Mucosa of gallbladder (tissue), 1 donor: Measurements from ENCODE around the gene SWT1. TPM values are rescaled to one million over a fixed set of nuclear protein-coding genes. Genes with fewer than 3 reads are reported as not detected.
"Not testable (repeated sequence)": the region's sequence is repeated elsewhere in the genome, so short reads cannot be mapped to it uniquely, and the experiment has no call there.

Experiments
- DNase-seq: peaks from one replicate; pipeline ENCODE4 v3.0.0-alpha.2; 2020; ENCODE audit warnings: low spot score
- total RNA-seq: library from RNA; stranded (reverse); gene quantifications from one replicate; pipeline ENCODE4 v1.2.1, GENCODE V29; 2021
- donor health status: DM: no; HTN: no; CAD: no.

The SWT1 gene
- total RNA-seq, 1 donor from 2014 or later: 5.6 TPM

DNA sequence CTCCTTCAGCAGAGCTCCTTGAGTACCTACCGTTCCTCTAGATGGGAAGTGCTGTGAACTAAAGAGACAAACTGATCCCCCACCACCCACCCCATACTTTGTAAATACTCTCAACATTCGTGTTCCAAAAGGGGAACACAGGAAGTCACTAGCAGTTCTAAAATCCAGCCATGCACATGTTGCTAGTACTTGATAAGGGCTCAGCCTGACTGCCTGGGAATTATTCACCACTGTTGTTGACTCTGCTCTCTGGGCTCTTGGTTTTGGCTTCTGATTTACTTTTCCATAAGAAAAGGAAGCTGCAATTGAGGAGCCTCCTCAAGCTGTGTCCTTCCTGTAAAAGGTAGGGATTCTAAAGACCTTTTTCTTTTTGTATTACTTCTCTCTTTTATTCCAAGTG is 92.6 kb downstream of the SWT1 start:
- DNase-seq: no peak

DNA sequence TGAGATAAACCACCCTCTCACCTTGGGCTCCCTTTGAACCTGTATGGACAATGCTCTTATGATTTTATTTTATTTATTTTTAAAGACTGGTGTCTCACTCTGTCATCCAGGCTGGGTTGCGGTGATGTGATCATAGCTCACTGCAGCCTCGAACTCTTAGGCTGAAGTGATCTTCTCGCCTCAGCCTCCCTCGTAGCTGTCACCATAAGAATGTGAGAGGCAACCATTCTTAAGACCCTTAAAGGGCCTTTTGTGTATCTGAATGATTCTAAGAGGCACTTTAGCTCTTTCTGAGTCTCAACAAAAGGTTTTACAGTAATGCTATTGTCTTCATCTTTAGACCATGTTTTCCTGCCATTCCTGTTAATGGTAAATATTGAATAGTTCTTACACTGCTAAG is 93.1 kb downstream of the SWT1 start:
- no peak for DNase-seq

DNA sequence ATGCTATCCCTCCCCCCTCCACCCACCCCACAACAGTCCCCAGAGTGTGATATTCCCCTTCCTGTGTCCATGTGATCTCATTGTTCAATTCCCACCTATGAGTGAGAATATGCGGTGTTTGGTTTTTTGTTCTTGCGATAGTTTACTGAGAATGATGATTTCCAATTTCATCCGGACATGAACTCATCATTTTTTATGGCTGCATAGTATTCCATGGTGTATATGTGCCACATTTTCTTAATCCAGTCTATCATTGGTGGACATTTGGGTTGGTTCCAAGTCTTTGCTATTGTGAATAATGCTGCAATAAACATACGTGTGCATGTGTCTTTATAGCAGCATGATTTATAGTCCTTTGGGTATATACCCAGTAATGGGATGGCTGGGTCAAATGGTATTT is 95.0 kb downstream of the SWT1 start:
- not testable (repeated sequence) for DNase-seq

DNA sequence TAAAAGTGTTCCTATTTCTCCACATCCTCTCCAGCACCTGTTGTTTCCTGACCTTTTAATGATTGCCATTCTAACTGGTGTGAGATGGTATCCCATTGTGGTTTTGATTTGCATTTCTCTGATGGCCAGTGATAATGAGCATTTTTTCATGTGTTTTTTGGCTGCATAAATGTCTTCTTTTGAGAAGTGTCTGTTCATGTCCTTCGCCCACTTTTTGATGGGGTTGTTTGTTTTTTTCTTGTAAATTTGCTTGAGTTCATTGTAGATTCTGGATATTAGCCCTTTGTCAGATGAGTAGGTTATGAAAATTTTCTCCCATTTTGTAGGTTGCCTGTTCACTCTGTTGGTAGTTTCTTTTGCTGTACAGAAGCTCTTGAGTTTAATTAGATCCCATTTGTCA is 95.4 kb downstream of the SWT1 start:
- not testable (repeated sequence) for DNase-seq

DNA sequence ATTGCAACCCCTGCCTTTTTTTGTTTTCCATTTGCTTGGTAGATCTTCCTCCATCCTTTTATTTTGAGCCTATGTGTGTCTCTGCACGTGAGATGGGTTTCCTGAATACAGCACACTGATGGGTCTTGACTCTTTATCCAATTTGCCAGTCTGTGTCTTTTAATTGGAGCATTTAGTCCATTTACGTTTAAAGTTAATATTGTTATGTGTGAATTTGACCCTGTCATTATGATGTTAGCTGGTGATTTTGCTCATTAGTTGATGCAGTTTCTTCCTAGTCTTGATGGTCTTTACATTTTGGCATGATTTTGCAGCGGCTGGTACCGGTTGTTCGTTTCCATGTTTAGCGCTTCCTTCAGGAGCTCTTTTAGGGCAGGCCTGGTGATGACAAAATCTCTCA is 98.6 kb downstream of the SWT1 start:
- not testable (repeated sequence) for DNase-seq

DNA sequence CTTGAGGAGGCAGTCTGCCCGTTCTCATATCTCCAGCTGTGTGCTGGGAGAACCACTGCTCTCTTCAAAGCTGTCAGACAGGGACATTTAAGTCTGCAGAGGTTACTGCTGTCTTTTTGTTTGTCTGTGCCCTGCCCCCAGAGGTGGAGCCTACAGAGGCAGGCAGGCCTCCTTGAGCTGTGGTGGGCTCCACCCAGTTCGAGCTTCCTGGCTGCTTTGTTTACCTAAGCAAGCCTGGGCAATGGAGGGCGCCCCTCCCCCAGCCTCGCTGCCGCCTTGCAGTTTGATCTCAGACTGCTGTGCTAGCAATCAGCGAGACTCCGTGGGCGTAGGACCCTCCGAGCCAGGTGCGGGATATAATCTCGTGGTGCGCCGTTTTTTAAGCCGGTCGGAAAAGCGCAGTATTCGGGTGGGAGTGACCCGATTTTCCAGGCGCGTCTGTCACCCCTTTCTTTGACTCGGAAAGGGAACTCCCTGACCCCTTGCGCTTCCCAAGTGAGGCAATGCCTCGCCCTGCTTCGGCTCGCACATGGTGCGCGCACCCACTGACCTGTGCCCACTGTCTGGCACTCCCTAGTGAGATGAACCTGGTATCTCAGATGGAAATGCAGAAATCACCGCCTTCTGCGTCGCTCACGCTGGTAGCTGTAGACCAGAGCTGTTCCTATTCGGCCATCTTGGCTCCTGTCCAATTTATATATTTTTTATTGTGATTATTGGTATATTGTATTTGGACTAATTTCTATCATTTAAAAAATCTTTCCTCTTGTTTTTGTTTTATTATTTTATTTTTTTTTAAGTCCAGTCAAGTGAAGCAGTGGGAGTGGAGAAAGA is 100.4 kb downstream of the SWT1 start:
- DNase-seq: not testable (repeated sequence)

DNA sequence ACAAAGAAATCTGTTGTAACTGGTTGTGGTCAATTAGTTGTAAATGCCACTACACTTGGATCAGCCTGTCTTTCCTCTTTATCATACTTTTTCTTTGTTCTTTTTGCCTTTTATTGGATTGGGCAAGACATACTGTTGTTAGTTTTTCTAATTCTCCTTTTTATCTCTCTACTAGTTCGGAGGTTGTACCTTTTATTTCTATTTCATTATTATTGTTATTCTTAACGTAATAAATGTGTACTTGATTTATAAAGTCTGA is 100.9 kb downstream of the SWT1 start:
- DNase-seq: no peak

DNA sequence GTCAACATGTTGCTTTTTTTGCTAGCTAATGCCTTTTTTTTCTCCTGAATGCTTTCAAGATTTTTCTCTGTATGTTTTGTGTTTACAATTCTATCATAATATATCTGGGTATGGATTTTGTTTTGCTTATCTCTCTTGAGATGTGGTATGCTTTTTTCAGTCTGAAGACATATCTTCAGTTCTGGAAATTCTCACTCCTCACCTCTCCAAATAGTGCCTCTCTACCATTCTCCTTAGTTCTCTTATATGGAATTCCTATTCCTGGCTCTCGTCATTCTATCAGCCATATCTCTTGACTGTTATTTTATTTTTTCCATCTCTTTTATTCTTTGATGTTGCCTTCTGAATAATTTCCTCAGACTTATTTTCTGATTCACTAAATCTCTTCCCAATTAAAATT is 101.7 kb downstream of the SWT1 start:
- no peak for DNase-seq

DNA sequence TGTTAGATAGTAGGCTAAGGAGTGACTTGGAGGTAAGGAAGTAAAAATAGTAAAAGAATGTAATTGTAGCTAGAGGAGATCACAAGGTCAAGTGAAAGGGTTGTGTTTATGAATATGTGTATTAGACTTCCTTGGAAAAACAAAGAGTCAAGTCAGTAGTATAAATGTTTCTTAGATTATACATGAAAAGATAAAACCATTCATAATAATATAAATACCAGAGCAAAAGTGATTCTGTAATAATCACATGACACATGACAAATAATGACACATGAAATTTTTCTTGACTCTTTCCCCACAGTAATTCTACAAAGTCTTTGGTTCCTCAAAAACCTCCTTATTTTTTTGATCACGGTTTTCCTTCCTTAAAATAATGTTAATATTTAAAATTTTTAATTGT is 103.6 kb downstream of the SWT1 start:
- no peak for DNase-seq

DNA sequence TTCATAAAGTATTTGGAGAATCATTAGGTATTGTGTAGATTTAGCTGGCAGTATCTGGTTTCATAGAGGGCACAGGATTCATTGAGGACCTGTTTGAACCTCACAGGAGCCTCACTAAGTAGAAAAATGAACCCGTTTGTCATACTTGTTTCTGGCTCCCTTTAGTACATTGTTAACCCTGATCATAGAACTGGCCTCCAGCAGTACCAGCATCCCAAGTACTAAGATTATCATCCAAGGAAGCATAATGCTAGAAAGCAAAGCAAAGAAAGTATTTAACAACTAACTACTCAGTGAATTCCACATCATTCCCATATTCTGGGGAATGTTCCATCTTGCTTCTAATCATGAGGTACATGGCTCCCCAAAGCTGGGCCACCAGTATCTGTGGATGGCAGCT is 105.2 kb downstream of the SWT1 start:
- DNase-seq: no peak

DNA sequence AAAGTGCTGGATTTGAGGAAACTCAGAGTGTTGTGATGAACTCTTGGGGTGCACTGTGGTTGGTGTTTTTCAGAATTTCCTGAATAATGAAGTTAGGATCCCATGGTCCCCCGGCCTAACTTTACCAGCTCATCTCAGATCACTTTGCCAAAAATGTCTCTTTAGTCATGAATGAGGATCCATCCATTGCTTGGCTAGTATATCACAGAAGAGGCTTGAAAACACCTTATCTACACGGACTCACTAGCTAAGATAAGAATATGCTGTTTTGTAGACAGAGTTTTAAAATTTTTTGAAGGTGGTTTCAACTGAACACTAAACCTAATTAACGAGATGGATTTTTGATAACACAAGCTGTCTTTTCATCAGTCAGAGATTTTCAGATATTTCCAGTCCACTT is 106.3 kb downstream of the SWT1 start:
- DNase-seq: no peak

DNA sequence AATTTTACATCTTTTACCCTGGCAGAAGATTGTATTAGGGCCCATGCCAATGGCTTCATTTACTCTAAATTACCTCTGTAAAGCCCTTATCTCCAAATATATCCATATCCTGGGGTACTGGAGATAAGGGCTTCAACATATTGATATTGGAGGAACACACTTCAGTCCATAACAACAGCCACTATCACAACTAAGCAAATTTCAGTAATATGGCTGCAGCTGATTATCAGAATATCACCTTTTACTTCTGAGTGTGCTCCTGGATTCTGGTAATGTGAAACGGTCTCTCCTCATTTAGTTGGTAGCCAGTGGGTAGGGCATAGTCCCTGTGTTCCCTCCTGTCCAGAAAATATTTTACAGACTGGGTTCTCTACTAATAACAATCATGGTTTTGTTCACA is 106.8 kb downstream of the SWT1 start:
- no peak for DNase-seq

DNA sequence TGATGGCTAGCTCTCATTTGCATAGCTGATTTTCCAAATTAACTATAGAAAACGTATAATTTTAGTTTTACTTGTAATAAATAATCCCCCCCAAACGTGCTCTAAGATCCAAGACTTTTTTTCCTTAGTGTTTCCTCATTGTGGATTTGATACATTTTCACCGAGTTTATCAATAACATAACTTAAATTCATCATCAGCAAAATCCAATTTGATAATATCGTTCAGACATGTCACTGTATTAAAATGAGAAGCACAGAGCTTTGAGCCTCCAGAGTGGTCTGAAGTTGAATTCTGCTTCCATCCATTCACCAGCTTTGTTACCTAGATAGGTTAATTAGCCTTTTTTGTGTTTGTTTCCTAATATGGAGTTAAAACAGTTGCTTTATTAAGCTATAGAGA is 108.3 kb downstream of the SWT1 start:
- DNase-seq: no peak

DNA sequence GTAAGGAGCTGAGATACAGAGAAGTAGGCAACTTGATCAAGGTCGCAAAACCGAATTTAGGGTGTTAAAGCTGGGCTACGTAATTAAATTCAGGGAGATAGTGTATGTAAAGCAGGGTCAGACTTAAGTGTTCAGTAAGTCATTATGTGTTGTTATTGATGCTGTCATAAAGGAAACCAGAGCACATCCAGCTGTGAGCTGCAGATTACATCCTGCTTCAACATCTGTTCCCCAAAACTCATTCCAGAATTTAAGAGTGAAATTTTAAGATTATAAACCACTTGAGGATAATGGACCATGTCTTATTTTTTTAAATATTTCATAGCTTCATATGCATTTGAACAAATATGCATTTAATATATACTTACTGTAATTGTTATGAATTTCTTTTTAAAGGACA is 110.3 kb downstream of the SWT1 start:
- DNase-seq: no peak

DNA sequence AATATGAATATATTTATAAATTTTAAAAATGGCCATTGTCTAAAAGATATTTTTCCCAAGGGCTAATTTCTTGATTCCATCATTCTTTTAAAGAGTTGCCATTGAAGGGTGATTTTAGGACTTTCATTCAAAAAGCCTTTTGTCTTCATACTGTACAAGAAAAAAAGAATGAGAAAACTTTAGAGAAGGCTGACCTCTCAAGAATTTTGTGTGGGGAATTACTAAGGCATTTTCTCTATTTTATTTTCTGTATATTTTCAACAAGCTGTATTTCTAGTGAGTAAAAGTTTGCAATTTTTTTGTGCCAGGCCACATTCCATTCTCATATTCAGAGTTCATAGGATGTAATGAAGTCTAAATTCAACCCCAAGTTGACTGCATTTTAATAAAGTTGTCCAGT is 110.7 kb downstream of the SWT1 start:
- DNase-seq: no peak

DNA sequence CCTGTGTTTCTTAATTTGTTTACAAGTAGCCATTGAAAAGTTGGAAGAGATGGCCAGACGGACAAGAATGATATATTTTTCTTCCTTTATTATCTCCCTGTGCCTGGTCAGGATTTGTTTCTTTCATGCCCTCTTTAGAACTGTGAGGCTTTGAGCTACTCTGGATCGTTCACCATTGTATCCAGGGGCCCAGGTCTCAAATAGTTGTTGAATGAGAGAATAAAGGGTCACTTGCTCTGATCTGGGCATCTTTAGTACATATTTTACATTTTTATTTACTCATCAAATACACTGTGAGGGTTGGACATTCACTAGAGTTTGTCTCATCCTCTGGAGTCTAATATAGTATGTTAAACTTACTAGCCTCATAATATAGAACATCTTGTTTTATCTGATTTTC is 111.4 kb downstream of the SWT1 start:
- DNase-seq: no peak

DNA sequence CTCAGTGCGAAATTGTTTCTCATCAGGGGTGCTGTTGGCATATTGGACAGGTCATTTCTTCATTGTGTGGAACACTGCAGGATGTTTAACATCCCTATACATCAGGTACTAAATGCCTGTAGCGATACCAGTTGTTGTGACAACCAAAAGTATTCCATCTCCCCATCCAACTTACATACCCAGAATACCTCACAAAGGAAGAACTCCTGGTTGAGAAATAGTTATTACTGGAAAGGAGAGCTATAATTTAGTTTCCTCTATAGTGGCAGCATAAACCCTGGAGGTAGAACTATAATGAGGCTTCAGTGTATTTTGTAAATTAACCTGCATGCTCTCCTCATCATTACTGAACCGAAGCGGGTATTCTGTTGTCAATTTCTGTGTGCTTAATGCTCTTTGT is 115.0 kb downstream of the SWT1 start:
- no peak for DNase-seq

DNA sequence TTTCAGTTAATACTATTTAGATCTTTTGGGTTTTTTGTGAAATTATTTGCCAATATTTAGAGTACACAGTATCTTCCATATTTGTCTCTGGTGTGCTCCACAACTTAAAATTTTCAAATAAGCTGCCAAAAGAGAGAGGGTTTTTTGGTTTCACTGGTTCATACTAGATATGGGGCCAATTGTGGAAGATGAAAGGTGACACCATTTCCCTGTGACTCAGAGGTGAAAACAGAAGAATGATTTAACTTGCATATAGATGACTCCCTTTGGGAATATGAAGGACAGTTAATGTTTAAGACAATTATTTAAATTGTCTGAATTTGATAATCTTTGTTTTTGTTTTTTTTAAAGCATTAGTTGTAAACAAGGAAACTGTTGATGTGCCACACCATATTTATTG is 122.6 kb downstream of the SWT1 start:
- no peak for DNase-seq

DNA sequence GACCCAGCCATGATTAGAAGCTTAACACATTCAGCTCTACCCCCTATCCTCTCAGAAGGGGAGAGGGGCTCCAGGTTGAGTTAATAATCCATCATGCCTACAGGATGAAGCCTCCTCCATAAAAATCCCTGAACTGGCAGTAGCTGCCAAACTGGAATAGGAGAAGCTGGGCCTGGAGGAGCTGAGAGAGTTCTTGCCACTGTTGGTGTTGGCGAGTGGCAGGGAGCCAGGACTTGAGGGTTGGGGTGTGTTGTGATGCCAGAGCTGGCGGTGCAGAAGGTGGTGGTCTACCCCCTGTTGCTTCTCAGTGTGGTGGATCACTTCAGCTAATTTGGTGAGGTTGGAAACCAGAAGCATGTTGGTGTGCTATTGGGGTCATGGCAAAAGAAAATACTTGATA is 123.6 kb downstream of the SWT1 start:
- no peak for DNase-seq

DNA sequence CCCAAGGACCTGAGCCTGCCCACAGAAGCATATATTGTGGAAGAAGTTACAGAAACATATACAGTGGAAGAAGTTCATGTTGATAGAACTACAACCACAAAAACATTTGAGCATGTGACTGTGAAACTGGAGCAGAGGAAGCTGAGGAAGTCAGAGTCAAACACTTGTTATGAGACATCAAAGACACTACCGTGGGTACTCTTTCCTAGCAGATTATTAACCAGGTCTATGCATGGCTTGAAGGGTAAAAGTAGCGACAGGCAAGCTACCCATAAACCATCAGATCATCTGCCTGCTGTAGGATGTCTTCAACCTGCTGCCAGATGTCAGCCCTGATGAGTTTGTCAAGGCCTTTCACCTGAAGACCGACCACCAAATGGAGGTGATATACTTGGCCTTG is 124.3 kb downstream of the SWT1 start:
- no peak for DNase-seq

DNA sequence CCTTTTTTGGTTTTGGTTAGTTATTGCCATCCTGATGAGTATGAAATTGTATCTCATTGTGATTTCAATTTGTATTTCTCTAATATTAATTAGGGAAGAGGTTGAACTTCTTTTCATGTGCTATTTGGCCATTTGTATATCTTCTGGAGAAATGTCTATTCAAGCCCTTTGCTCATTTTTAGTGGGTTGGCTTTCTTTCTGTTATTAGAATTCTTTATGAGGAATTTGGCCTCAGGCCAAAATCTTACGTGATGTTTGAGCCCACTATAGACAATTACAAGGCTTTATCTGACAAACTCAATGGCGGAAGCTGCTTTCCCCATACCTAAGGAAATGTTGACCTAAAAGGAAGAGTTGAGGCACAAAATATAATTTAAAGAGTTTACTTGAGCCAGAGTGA is 127.1 kb downstream of the SWT1 start:
- DNase-seq: no peak

DNA sequence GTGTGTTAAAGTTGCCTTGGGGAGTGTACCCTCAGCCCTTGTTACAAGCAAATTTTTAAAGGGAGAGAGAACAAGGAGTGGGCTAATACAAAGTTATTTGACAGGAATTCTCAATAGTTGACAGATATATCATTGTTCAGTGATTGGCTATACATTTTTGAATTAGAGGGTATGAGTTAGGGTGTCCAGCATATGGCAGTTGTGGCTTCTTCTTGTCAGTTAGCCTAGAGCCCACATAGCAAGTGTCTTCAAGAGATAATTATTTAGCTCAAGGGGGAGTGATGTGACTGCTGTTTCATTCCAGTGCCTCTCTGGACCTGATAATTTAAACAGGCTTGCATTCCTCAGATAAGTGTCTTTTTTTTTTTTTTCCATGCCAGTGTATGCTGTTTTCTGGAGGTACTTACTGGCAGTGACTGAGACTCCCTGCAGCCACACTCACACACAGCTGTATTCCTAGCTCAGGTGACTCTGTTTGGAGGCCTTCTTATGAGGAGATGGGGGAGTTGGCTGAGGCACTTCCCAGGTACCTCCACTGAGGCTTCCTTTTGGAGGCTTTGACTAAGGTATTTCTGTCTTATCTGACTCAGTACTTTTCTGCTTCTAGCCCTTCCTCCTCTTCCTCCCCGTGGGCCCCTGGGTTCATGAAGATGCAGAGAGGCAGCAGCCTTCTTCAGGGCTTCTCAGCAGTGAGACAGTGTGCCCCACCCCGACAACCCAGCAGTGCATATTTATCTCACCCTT is 127.7 kb downstream of the SWT1 start:
- DNase-seq: no peak

DNA sequence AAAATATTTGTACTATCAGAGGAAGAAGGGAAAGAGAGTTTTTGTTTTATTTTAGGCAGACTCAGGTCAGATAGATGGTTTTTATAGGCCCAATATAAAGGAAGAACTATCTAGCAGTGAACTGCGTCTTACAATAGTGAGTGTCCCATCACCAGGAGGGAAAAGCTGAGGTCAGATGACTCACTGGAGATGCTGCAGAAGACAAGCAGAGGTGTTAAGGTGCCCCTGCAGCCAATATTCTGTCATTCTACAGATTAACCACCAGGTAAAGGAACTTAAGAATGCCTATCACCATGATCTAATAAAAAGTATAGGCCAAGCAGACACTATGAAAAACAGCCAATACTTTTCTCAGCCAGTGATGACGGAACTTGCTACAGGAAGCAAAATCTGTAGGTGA is 130.5 kb downstream of the SWT1 start:
- DNase-seq: no peak

DNA sequence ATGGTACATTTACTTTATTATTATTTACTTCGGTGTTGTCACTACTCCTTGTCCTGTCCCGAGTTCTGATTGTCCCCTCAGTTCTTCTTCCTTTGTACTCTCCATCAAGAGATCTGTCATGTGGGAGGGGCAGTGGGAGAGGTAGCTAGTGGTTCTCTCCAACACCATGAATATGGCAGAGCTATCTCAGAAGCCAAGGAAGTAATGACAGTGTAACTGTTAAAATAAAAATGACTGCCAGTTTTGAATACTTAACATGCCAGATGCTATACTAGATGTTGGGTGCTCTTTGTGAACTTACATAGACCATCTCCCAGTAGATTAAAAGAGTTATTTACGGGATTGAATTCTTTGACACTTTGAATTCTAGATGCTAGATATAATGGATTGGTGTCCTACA is 131.5 kb downstream of the SWT1 start:
- DNase-seq: no peak
